Stimulated activated CD8-positive, alpha-beta memory T cell treated with anti-CD3 and anti-CD28 coated beads, Interleukin-12 subunit alpha, Interleukin-12 subunit beta, amount 100 ng/mL, for 24 hours (primary cell): ENCODE results near the gene TIE1.

ENCODE experiments used
- DNase-seq: peaks from one replicate; pipeline ENCODE4 v3.0.0-alpha.2; 2020; ENCODE audit errors: extremely low read depth

The TIE1 gene

GRCh38 chr1:43312663-43313515 is 12.1 kb downstream of the TIE1 start:
- no peak for DNase-seq

DNA sequence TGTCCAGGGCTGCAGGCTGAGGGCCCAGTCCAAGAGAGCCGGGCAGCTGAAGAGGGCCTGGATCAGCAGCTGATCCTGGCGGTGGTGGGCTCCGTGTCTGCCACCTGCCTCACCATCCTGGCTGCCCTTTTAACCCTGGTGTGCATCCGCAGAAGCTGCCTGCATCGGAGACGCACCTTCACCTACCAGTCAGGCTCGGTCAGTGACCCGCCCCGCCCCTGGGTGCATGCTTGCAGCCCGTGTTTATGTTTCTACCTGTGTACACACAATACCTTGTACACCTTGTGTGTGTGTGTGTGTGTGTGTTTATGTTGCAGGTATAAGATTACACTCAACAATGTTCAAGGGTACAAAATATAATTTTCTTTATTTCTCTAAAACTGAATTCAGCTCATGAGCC is 13.0 kb downstream of the TIE1 start:
- DNase-seq: no peak

DNA sequence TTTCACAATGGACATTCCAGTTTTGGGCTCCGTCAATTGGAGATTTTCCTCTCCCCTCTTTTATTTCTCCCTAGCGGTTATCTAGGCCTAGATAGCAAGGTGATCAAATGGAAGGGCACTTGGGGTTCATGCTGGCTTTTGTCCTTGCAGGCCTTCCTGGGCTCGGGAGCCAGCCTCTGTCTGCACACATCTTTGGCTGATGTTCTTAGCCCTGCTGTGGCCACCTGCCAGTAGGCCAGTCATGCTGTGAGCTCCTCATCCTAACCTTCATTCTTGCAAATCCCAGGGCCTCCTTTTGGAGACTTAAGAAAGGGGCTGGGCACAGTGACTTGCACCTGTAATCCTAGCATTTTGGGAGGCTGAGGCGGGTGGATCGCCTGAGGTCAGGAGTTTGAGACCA is 13.5 kb downstream of the TIE1 start:
- no peak for DNase-seq

DNA sequence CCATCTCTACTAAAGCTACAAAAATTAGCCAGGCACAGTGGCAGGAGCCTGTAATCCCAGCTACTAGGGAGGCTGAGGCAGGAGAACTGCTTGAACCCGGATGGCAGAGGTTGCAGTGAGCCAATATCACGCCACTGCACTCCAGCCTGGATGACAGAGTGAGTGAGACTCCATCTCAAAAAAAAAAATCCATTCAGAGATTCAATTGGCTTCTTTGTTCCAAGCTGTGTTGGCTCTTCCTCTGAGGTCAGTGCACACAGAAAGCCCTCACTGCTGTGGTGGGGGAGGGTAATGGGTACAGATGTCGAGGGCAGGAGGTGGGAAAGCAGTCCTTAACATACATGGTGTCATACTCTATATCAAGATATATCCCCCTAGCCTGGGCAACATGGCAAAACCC is 14.7 kb downstream of the TIE1 start:
- no peak for DNase-seq

DNA sequence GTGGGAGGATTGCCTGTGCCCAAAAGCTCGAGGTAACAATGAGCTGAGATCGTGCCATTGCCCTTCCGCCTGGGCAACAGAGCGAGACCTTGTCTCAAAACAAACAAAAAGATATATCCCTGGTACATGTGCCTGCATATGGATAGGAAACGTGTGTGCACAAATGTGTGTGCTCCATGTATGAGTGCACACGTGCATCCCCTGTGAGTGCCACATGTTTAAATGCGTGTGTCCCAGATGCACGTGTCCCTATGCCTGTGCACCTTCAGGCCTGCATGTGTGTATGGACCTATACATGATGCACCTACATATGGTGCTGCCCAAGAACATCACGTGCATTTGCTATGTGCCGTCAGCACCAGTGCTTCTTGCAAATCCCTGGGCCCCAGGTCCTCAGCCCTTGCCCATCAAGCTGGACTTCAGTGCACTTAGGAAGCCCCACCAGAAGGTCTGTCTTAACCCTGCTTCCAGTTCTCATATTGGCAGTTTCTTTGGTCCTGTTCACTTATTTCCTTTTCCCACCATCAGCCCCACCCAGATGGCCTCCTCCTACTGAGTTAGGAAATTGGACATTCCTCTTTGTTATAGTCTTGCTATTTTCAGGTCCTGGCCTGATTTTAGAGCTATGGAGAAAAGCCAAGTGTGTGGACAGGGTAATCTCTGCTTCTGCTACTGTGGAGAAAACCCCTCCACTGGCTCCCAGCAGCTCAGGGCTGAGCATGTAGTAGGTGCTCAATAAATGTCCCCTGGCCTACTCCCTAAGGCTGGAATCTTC is 15.4 kb downstream of the TIE1 start:
- no peak for DNase-seq

- DNase-seq: no peak
These were observed 16.1 kb downstream of the TIE1 start for GRCh38 chr1:43316738-43317520.

- DNase-seq: no peak
These were observed 17.2 kb downstream of the TIE1 start for GRCh38 chr1:43317817-43318471.

DNA sequence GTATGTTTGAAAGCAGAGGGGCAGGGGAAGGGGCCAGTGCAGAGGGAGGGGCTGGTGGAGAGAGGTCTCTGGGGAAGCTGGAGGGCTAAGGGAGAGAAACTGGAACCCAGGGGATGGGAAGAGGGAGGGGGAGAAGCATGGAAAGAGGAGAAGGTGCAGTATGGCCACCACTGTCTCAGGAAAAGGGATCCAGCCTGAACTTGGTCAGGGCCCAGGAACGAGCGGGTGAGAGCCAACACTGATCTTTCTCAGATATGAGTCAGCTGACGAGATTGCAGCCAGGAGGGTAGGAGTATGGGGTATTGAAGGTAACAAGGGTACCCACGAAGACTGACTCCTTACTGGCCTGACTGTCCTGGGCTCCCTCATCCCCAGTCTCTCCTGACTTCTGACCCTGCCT is 18.0 kb downstream of the TIE1 start:
- no peak for DNase-seq

- DNase-seq: no peak
These were observed 18.5 kb downstream of the TIE1 start for GRCh38 chr1:43319288-43319687.

DNA sequence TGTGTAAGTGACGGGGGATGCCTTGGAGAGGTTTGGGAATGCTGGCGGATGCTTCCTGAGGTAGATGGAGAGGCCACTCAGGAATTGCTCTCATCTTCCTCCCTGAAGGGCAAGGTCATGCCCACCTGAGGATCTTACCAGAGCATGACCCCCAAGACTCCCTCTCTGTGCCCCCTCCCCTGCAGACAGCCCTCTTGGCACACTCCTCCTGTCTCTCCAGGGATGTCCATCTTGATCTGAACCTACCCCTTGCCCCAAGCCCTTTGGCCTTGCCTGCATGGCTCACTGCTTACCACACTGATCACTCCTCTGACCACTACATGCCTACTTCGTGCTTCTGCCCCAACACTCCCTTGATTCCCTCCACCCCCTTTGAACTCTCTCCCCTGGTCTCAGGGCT is 19.0 kb downstream of the TIE1 start:
- no peak for DNase-seq

- DNase-seq: no peak
These were observed 20.6 kb downstream of the TIE1 start for GRCh38 chr1:43321331-43321891.

DNA sequence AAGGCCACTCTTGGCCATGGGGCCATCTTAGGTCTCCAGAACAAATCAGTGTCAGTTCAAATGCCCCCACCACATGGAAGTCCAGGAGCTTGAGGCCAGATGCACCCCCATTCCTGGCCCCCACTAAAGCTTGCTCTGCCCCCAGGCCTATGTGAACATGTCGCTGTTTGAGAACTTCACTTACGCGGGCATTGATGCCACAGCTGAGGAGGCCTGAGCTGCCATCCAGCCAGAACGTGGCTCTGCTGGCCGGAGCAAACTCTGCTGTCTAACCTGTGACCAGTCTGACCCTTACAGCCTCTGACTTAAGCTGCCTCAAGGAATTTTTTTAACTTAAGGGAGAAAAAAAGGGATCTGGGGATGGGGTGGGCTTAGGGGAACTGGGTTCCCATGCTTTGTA is 21.7 kb downstream of the TIE1 start:
- DNase-seq: no peak

DNA sequence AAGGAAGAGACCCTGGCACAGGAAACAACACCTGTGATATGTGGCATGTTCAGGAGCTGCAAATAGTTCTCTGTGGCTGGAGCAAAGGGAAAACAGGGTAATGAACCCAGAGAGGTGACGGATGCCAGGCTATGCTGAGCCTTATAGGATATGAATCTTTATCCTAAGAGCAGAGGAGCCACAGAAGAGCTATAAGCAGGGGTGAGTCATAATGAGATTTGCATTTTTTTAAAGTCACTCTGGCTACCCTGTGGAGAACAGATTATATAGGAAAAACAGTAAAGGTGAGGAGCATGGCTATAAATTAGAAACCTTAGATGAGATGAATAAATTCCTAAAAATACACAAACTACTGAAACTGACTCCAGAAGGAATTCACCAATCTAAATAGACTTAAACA is 24.0 kb downstream of the TIE1 start:
- DNase-seq: no peak

DNA sequence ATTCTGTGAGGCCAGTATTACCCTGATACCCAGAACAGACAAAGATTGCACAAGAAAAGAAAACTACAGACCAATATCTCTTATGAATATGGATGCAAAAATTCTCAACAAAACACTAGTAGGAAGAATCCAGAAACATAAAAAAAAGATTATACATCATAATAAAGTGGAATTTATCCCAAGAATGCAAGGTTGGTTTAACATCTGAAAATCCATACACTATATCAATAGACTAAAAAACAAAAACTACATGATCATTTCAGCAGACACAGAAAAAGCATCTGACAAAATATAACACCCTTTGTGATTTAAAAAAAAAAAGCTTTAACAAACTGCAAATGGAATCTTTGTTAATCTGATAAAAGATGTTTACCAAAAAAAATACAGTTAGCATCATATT is 24.6 kb downstream of the TIE1 start:
- DNase-seq: no peak

DNA sequence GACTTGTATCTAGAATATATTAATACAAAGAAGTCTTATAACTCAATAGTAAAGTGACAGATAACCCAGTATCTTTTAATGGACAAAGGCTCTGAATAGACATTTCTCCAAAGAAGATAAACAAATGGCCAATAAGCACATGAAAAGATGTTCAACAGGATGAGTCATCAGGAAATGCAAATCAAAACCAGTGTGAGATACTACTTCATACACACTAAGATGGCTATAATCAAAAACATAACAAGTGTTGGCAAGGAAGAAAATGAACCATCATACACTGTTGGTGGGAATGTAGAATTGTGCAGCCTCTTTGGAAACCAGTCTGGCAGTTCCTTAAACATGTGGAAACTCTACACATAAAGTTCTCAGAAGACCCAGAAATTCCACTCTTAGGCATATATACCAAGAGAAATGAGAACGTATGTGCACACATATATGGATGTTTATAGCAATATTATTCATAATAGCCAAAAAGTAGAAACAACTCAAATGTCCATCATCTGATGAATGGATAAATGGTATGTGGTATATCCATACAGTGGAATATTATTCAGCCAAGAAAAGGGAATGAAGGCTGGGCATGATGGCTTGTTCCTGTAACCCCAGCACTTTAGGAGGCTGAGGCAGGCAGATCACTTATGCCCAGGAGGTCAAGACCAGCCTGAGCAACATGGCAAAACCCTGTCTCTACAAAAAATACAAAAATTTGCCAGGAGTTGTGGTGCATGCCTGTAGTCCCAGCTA is 26.9 kb downstream of the TIE1 start:
- DNase-seq: no peak

- no peak for DNase-seq
These were observed 29.4 kb downstream of the TIE1 start for GRCh38 chr1:43329995-43330751.

DNA sequence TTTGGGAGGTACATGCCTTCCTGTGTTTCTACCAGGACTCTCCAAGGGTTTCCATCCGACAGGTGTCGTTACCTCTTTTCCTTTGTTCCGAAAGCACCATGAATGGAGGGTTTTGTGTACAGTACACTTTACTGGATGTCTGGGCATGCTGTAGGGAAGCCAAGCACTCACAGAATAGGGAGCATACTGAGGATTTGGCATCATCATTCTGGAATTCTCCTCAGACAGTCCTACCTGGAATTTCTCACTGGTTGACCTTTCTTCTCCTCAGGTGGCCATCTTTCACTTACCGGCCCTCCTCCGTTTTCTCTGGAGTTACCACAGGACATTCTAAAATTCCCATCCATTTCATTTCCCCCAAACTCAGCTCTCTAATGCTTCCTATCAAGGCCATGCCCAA is 30.9 kb downstream of the TIE1 start:
- no peak for DNase-seq

DNA sequence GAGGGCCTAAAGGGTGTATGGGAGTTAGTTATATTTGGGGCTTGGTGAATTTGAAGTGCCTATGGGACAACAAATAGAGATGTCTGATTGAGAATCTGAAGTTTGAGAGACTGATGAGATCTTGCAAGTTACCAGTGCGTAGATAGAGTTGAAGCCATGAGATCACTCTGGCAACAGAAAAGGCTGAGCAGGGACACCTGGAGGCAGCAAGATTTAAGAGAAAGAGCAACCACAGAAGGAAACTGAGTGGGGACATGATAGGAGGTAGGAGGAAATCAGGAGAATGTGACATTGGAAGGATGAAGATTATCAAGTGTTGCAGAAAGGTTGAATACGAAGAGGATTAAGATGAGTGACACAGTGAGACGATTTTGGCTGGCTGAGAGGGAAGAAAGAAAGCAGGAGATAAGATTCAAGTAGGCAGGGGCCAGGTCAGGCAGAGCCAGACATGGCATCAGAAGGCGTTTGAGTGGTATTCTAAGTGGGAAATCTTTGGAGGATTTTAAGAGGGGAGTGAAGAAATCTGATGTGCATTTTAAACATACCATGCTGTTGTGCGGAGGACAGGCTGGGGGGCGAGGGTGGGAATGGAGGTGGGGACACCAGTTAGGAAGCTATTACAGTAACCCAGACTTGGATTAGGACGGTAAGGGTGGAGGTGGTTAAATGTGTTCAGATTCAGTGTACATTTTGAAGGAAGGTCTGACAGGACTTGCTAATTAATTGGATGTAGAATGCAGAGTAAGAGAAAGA is 33.8 kb downstream of the TIE1 start:
- no peak for DNase-seq

- no peak for DNase-seq
These were observed 36.8 kb downstream of the TIE1 start, which contains the start of gene MPL for GRCh38 chr1:43337588-43337987. Gene MPL, plus strand, starts transcription at chr1:43337818. Its CDS starts 31 bp downstream, at chr1:43337849.
